ENCODE results near the gene PRR9.
"Not testable (repeated sequence)": the region's sequence is repeated elsewhere in the genome, so short reads cannot be mapped to it uniquely, and the experiment has no call there.

The PRR9 gene, protein sequence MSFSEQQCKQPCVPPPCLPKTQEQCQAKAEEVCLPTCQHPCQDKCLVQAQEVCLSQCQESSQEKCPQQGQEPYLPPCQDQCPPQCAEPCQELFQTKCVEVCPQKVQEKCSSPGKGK

GRCh38 chr1:153217212-153217611, at the start of gene PRR9:
PRR9 (plus strand) TSS chr1:153217584; CDS start chr1:153218145, 561 bp downstream.
- TF ChIP-seq CTCF (IDR thresholded peaks at IDR 0.05; ENCODE audit: low read depth, low read length): no peak
- no peak within 1 kb of the TSS for H3K4me3 ChIP-seq (ENCODE audit: low read depth, low read length)

DNA sequence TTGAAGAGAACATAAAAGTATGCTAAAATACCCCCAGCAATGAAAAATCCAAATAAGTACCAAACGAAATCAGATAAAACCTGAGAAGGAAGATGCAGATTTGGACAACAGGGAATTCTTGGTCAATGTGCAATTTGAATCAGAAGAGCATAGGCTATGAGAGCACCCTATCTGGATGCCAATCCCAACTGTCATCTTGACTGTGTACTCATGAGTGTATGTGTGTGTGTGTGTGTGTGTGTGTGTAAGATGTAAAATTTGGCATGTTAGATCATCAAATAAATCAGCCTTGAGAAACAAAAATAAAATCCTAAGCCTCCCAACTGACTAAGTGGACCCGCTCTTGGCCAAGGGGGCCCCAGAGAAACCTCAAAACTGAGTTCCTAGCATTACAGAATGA, 48.7 kb upstream of the PRR9 start:
- no peak overlapping the region for H3K4me3 ChIP-seq (ENCODE audit: low read depth, low read length)
- TF ChIP-seq CTCF (IDR thresholded peaks at IDR 0.05; ENCODE audit: low read depth, low read length): no peak

DNA sequence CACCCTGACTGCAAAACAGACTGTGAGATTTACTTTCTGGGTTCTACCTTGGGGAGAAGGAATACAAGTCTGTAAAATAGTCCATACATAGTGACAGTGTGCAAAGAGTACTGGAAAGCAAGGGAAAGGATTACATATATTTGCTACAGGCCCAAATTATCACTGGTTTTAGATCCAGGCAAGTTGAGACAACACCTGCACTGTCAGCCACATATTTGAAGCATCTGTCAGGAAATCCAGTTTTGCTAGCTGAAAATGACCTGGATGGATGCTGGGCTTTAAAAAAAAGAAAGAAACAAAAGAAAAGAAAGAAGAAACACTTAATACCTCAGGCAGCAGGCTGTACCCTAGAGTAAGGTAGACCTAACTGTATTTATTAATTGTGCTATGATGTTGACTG, 42.8 kb upstream of the PRR9 start:
- TF ChIP-seq CTCF (IDR thresholded peaks at IDR 0.05; ENCODE audit: low read depth, low read length): no peak

GRCh38 chr1:153178922-153179321, 38.5 kb upstream of the PRR9 start:
- TF ChIP-seq CTCF (IDR thresholded peaks at IDR 0.05; ENCODE audit: low read depth, low read length): no peak
- no peak overlapping the region for H3K4me3 ChIP-seq (ENCODE audit: low read depth, low read length)

More for the DNA sequence above, 42.8 kb upstream of the PRR9 start:
- H3K4me3 ChIP-seq (ENCODE audit: low read depth, low read length): no peak overlapping the region

- TF ChIP-seq CTCF (IDR thresholded peaks at IDR 0.05; ENCODE audit: low read depth, low read length): no peak
- H3K4me3 ChIP-seq (ENCODE audit: low read depth, low read length): no peak overlapping the region
Measured at GRCh38 chr1:153180556-153180955, 36.8 kb upstream of the PRR9 start.

- not testable (repeated sequence) for H3K4me3 ChIP-seq (ENCODE audit: low read depth, low read length)
Measured at GRCh38 chr1:153188301-153188700, 29.1 kb upstream of the PRR9 start.

GRCh38 chr1:153190373-153190772, 27.0 kb upstream of the PRR9 start:
- H3K4me3 ChIP-seq (ENCODE audit: low read depth, low read length): no peak overlapping the region
- no peak for TF ChIP-seq CTCF (IDR thresholded peaks at IDR 0.05; ENCODE audit: low read depth, low read length)

GRCh38 chr1:153192697-153193096, 24.7 kb upstream of the PRR9 start:
- TF ChIP-seq CTCF (IDR thresholded peaks at IDR 0.05; ENCODE audit: low read depth, low read length): no peak
- H3K4me3 ChIP-seq (ENCODE audit: low read depth, low read length): no peak overlapping the region
